Tibial artery (tissue), 4 donors: Measurements from ENCODE around the gene CTSE.

Experiments
- DNase-seq, 2 donors: peaks; one replicate each; pipeline ENCODE4 v3.0.0-alpha.2; 2019
- H3K27ac ChIP-seq, 2 donors: fragments of 200-600 bp; sonication (generic) in 1 of 2; 1 replicate in 1 of 2; 2 replicates in 1 of 2; pipeline ENCODE4 v1.5.1; 2018 to 2019; ENCODE audit warnings: mild to moderate bottlenecking in 1 of 2
- H3K27me3 ChIP-seq, 2 donors: fragments of 200-600 bp; sonication (generic) in 1 of 2; one replicate each; pipeline versions ENCODE4 v1.5.1 to v1.6.0; 2016 to 2019
- H3K36me3 ChIP-seq, 3 donors: fragments of 200-600 bp; sonication (generic) in 2 of 3; one replicate each; pipeline ENCODE4 v1.5.1; 2016 to 2019; ENCODE audit warnings: mild to moderate bottlenecking in 2 of 3
- H3K4me1 ChIP-seq, 4 donors: fragments of 200-600 bp; sonication (generic) in 2 of 4; 1 replicate in 3 of 4; 2 replicates in 1 of 4; pipeline ENCODE4 v1.5.1; 2016 to 2019
- H3K4me3 ChIP-seq, 2 donors: fragments of 200-600 bp; sonication (generic) in 1 of 2; 1 replicate in 1 of 2; 2 replicates in 1 of 2; pipeline ENCODE4 v1.5.1; 2018 to 2019; ENCODE audit warnings: mild to moderate bottlenecking in 2 of 2
- H3K9me3 ChIP-seq, 3 donors: fragments of 200-600 bp; sonication (generic) in 1 of 3; one replicate each; pipeline ENCODE4 v1.5.1; 2016 to 2019
- CTCF ChIP-seq, 2 experiments: fragments of 200-600 bp in 1 of 2; fragments of 450-650 bp in 1 of 2; IDR thresholded peaks; one replicate each; pipeline ENCODE4 v1.5.1; 2017 to 2019; ENCODE audit warnings: antibody characterized with exemption in 2 of 2, mild to moderate bottlenecking in 1 of 2, moderate library complexity in 1 of 2
- intact Hi-C: fragments of 100-400 bp; cut with DNase I; formaldehyde crosslinking; loops from one replicate; pipeline ENCODE4 v1.15.0; 2023; ENCODE audit warnings: low total_unique reads

The CTSE gene

GRCh38 chr1:205976036-205976435 is 47.7 kb downstream of the CTSE start:
- no peaks in the 10 kb centered on the region for H3K36me3 ChIP-seq
- H3K27ac ChIP-seq, result no peak overlapping the region
- H3K27me3 ChIP-seq, result peaks cover 0 to 8% of the 10 kb centered on the region in 2 donors
- no peak for DNase-seq
- TF ChIP-seq CTCF (IDR thresholded peaks at IDR 0.05), result no peak
- no peak overlapping the region for H3K4me3 ChIP-seq
- H3K9me3 ChIP-seq, result no peaks in the 10 kb centered on the region
- H3K4me1 ChIP-seq, result peaks cover 0 to 19% (median 0%) of the 10 kb centered on the region in 4 donors
- intact Hi-C loops, result loop anchor here (5.0 to 10.0 kb wide), 3 partner anchors 54 to 391 kb away; no protein-coding TSS in a partner anchor

- no peaks in the 10 kb centered on the region for H3K9me3 ChIP-seq
- H3K27me3 ChIP-seq, result peaks cover 0 to 8% of the 10 kb centered on the region in 2 donors
- peaks cover 0 to 19% (median 0%) of the 10 kb centered on the region in 4 donors for H3K4me1 ChIP-seq
- H3K36me3 ChIP-seq, result no peaks in the 10 kb centered on the region
- no peak overlapping the region for H3K4me3 ChIP-seq
- TF ChIP-seq CTCF (IDR thresholded peaks at IDR 0.05), result no peak
- intact Hi-C loops, result loop anchor here (5.0 to 10.0 kb wide), 3 partner anchors 53 to 391 kb away; no protein-coding TSS in a partner anchor
- DNase-seq, result no peak
- no peak overlapping the region for H3K27ac ChIP-seq
These were observed 48.2 kb downstream of the CTSE start for GRCh38 chr1:205975387-205975998.

GRCh38 chr1:205974712-205975111 is 49.0 kb downstream of the CTSE start:
- intact Hi-C loops, result loop anchor here (5.0 to 10.0 kb wide), 3 partner anchors 52 to 390 kb away; no protein-coding TSS in a partner anchor
- H3K9me3 ChIP-seq, result no peaks in the 10 kb centered on the region
- peaks cover 0 to 19% (median 0%) of the 10 kb centered on the region in 4 donors for H3K4me1 ChIP-seq
- H3K36me3 ChIP-seq, result no peaks in the 10 kb centered on the region
- DNase-seq, result no peak
- no peak overlapping the region for H3K4me3 ChIP-seq
- peaks cover 0 to 8% of the 10 kb centered on the region in 2 donors for H3K27me3 ChIP-seq
- no peak for TF ChIP-seq CTCF (IDR thresholded peaks at IDR 0.05)
- H3K27ac ChIP-seq, result no peak overlapping the region

- Histone ChIP-seq H3K9me3 (no peaks in the 10 kb centered on the region), H3K27ac (no peak overlapping the region), H3K4me1 (peaks cover 0 to 19% (median 0%) of the 10 kb centered on the region in 4 donors), H3K36me3 (no peaks in the 10 kb centered on the region), H3K27me3 (peaks cover 0 to 8% of the 10 kb centered on the region in 2 donors), H3K4me3 (no peak overlapping the region)
- TF ChIP-seq CTCF (IDR thresholded peaks at IDR 0.05), result no peak
- no peak for DNase-seq
- intact Hi-C loops, result loop anchor here (10.0 kb wide), 1 partner anchor 389 kb away; no protein-coding TSS in a partner anchor
These were observed 50.1 kb downstream of the CTSE start for GRCh38 chr1:205973377-205974232.

- Histone ChIP-seq H3K9me3 (no peaks in the 10 kb centered on the region), H3K27me3 (peaks cover 0 to 8% of the 10 kb centered on the region in 2 donors), H3K4me3 (no peak overlapping the region), H3K27ac (no peak overlapping the region), H3K4me1 (peaks cover 0 to 19% (median 0%) of the 10 kb centered on the region in 4 donors), H3K36me3 (no peaks in the 10 kb centered on the region)
- intact Hi-C loops, result loop anchor here (10.0 kb wide), 1 partner anchor 388 kb away; no protein-coding TSS in a partner anchor
- TF ChIP-seq CTCF (IDR thresholded peaks at IDR 0.05), result no peak
- DNase-seq, result no peak
These were observed 51.1 kb downstream of the CTSE start for GRCh38 chr1:205972491-205973168.
